ENCODE measurements around the gene SPIN2A. TPM values are rescaled to one million over a fixed set of nuclear protein-coding genes. Genes with fewer than 3 reads are reported as not detected.
"Not testable (repeated sequence)": the region's sequence is repeated elsewhere in the genome, so short reads cannot be mapped to it uniquely, and the experiment has no call there.

SPIN2A gene
- total RNA-seq, result 0.54 and 1.0 TPM in 2 replicates

DNA sequence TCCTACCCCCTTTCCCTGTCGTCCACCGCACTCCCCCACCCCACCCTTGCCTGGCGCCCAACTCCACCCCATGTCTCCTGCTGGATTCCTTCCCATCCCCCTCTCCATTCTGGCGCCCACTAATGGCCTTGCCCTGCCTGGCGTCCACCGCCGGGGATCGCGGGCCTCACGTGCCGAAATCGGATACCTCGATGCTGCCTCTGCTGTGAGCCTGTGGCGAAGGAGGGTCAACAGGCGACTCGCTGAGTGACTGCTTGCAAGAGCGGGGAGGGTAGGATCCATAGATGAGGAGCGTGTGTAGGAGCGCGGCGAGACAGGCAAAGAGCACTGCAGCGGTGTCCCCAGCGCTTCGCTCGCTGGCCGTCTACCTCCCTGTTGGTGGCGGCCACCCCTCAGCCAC lies at the start of gene SPIN2A:
TSS of gene SPIN2A (minus strand) at position 325 of the 400 bp plus-strand sequence. CDS start 800 bp downstream, outside the sequence.
- H3K4me1 Mint-ChIP-seq (ENCODE audit: low read depth); DNase-seq (ENCODE audit: low spot score); H3K27ac Mint-ChIP-seq; H3K27me3 Mint-ChIP-seq (ENCODE audit: insufficient read depth); H3K4me3 Mint-ChIP-seq; intact Hi-C loops (cut with micrococcal nuclease); H3K9me3 Mint-ChIP-seq; H3K36me3 Mint-ChIP-seq (ENCODE audit: low read depth): not testable (repeated sequence)

DNA sequence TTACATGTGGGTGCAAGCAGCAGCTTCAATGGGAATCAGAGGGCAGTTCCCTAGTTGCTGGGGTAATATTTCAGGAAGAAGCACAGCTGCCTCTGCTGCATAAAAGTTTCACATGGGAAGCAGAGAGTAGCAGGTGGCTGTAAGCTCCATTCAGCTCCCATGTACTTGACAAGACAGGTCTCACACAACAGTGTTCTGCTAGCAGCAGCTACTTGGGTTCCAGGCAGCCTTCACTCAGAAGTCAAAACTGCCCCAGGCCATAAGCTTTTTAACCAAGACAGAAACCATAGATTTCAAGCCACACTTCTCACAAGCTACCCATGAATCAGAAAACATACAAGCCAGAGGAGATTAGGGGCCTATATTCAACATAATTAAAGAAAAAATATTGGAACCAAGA lies 41.4 kb upstream of the SPIN2A start:
- Mint-ChIP-seq H3K4me3 (no peak overlapping the region), H3K36me3 (ENCODE audit: low read depth) (no peaks in the 10 kb centered on the region), H3K4me1 (ENCODE audit: low read depth) (no peaks in the 10 kb centered on the region), H3K27me3 (ENCODE audit: insufficient read depth) (peaks cover 1% of the 10 kb centered on the region), H3K27ac (no peak overlapping the region), H3K9me3 (peaks cover 13% of the 10 kb centered on the region)
- intact Hi-C loops (cut with micrococcal nuclease), result no loop called here
- DNase-seq (ENCODE audit: low spot score), result no peak

GRCh38 chrX:57177070-57177469 lies 39.9 kb upstream of the SPIN2A start:
- intact Hi-C loops (cut with micrococcal nuclease), result no loop called here
- H3K4me3 Mint-ChIP-seq, result no peak overlapping the region
- no peaks in the 10 kb centered on the region for H3K36me3 Mint-ChIP-seq (ENCODE audit: low read depth)
- no peak overlapping the region for H3K27ac Mint-ChIP-seq
- H3K27me3 Mint-ChIP-seq (ENCODE audit: insufficient read depth), result peaks cover 1% of the 10 kb centered on the region
- no peaks in the 10 kb centered on the region for H3K4me1 Mint-ChIP-seq (ENCODE audit: low read depth)
- no peak for DNase-seq (ENCODE audit: low spot score)
- peaks cover 13% of the 10 kb centered on the region for H3K9me3 Mint-ChIP-seq

- Mint-ChIP-seq H3K27ac (no peak overlapping the region), H3K9me3 (no peaks in the 10 kb centered on the region), H3K36me3 (ENCODE audit: low read depth) (no peaks in the 10 kb centered on the region), H3K4me1 (ENCODE audit: low read depth) (no peaks in the 10 kb centered on the region), H3K27me3 (ENCODE audit: insufficient read depth) (no peaks in the 10 kb centered on the region), H3K4me3 (no peak overlapping the region)
- no peak for DNase-seq (ENCODE audit: low spot score)
- intact Hi-C loops (cut with micrococcal nuclease), result no loop called here
Observed at GRCh38 chrX:57172544-57172943, 35.3 kb upstream of the SPIN2A start.

- DNase-seq (ENCODE audit: low spot score), result no peak
- no peak overlapping the region for H3K27ac Mint-ChIP-seq
- no peaks in the 10 kb centered on the region for H3K36me3 Mint-ChIP-seq (ENCODE audit: low read depth)
- H3K4me1 Mint-ChIP-seq (ENCODE audit: low read depth), result no peaks in the 10 kb centered on the region
- intact Hi-C loops (cut with micrococcal nuclease), result no loop called here
- no peaks in the 10 kb centered on the region for H3K9me3 Mint-ChIP-seq
- no peaks in the 10 kb centered on the region for H3K27me3 Mint-ChIP-seq (ENCODE audit: insufficient read depth)
- H3K4me3 Mint-ChIP-seq, result no peak overlapping the region
Observed at GRCh38 chrX:57156397-57157049, 19.3 kb upstream of the SPIN2A start.

- intact Hi-C loops (cut with micrococcal nuclease), result no loop called here
- no peak for DNase-seq (ENCODE audit: low spot score)
- Mint-ChIP-seq H3K4me1 (ENCODE audit: low read depth) (no peaks in the 10 kb centered on the region), H3K36me3 (ENCODE audit: low read depth) (peaks cover 2% of the 10 kb centered on the region), H3K9me3 (peaks cover under 1% of the 10 kb centered on the region), H3K27me3 (ENCODE audit: insufficient read depth) (no peaks in the 10 kb centered on the region), H3K27ac (no peak overlapping the region), H3K4me3 (no peak overlapping the region)
Observed at GRCh38 chrX:57155171-57155570, 18.0 kb upstream of the SPIN2A start.

DNA sequence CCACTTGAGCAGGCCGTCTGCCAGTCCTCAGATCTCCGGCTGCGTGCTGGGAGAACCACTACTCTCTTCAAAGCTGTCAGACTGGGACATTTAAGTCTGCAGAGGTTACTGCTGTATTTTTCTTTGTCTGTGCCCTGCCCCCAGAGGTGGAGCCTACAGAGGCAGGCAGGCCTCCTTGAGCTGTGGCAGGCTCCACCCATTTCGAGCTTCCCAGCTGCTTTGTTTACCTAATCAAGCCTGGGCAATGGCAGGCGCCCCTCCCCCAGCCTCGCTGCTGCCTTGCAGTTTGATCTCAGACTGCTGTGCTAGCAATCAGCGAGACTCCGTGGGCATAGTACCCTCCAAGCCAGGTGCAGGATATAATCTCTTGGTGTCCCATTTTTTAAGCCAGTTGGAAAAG lies 15.0 kb upstream of the SPIN2A start:
- H3K4me3 Mint-ChIP-seq; H3K4me1 Mint-ChIP-seq (ENCODE audit: low read depth); H3K27me3 Mint-ChIP-seq (ENCODE audit: insufficient read depth); H3K9me3 Mint-ChIP-seq; H3K36me3 Mint-ChIP-seq (ENCODE audit: low read depth); DNase-seq (ENCODE audit: low spot score); H3K27ac Mint-ChIP-seq; intact Hi-C loops (cut with micrococcal nuclease): not testable (repeated sequence)

DNA sequence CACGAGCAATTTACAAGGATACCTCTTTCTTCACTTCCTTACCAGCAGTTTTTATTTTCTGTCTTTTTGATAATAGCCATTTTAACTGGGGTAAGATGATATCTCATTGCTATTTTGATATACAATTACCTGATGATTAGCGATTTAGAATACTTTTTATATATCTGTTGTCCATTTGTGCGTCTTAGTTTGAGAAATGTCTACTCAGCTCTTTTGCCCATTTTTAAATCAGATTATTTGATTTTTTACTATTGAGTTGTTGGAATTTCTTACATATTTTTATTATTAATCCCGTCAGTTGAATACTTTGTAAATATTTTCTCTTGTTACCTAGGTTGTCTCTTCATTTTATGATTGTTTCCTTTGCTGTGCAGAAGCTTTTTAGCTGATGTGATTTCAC lies 1.5 kb upstream of the SPIN2A start:
- H3K9me3 Mint-ChIP-seq, result no peaks in the 10 kb centered on the region
- no peaks in the 10 kb centered on the region for H3K27me3 Mint-ChIP-seq (ENCODE audit: insufficient read depth)
- H3K27ac Mint-ChIP-seq, result no peak overlapping the region
- H3K4me1 Mint-ChIP-seq (ENCODE audit: low read depth), result peaks cover 8% of the 10 kb centered on the region
- no peaks in the 10 kb centered on the region for H3K36me3 Mint-ChIP-seq (ENCODE audit: low read depth)
- no peak for DNase-seq (ENCODE audit: low spot score)
- intact Hi-C loops (cut with micrococcal nuclease), result no loop called here
- no peak overlapping the region for H3K4me3 Mint-ChIP-seq

DNA sequence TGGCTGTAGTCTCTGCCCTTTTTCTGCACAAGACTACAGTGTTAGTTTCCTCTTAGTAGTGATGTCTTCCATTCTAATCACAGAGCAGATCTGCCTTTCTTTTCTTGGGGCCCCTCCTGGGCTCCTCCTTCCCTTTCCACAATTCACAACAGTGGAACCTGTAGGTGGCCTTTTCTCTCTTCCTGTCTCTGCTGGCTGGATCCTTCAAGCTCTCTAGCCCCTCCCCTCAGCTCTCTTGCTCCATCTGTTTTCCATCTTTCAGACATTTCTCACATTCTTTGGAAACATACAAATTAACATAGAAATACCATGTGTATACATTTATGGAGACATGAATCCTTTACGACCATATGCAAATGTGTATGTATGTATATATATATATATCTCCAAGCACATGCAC lies 304 bp upstream of the SPIN2A start:
- Mint-ChIP-seq H3K27me3 (ENCODE audit: insufficient read depth) (no peaks in the 10 kb centered on the region), H3K4me3 (no peak overlapping the region), H3K9me3 (no peaks in the 10 kb centered on the region), H3K36me3 (ENCODE audit: low read depth) (peaks cover 3% of the 10 kb centered on the region), H3K27ac (no peak overlapping the region), H3K4me1 (ENCODE audit: low read depth) (peaks cover 8% of the 10 kb centered on the region)
- intact Hi-C loops (cut with micrococcal nuclease), result no loop called here
- no peak for DNase-seq (ENCODE audit: low spot score)

DNA sequence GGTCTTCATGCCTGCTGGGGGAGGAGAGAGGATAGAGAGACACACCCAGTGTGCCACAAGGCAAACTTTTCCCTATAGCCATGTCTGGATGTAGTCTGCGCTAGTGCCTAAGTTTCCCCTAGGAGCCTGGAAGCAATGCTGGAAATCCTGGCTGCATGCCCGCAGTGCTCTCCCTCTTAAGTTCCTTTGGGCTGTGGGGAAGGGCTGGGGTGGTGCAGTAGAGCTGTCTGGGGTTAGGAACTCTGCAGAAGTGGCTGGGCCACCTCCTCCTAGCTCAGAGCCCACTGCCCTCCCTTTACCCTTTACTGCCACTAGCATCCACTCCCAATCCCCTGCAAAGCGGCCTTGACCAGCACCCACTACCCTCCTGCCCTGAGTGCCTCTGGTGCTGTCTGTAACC lies 608 bp downstream of the SPIN2A start:
- H3K4me1 Mint-ChIP-seq (ENCODE audit: low read depth); H3K27ac Mint-ChIP-seq; H3K9me3 Mint-ChIP-seq; DNase-seq (ENCODE audit: low spot score); H3K36me3 Mint-ChIP-seq (ENCODE audit: low read depth); H3K4me3 Mint-ChIP-seq; H3K27me3 Mint-ChIP-seq (ENCODE audit: insufficient read depth); intact Hi-C loops (cut with micrococcal nuclease): not testable (repeated sequence)

DNA sequence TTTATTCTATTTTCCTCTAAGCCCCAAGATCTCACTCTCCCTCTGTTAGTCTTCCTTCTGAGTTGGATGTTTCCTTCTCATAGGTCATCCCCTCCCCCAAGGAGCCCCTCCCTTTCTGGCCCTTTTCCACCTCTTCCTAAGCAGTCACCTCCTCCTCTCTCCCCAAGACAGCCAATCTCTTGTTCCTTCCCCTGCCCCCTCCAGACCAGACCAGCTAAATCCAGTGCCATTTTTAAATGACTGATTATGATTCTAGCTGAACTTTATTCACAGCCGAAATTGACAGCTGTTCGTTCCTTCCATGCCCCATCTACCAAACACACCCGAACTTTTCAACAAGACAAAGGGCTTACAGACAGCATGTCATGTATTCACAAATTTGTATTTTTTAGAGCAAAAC lies 1.9 kb downstream of the SPIN2A start:
- no peak for DNase-seq (ENCODE audit: low spot score)
- Mint-ChIP-seq H3K4me3 (no peak overlapping the region), H3K9me3 (no peaks in the 10 kb centered on the region), H3K4me1 (ENCODE audit: low read depth) (no peaks in the 10 kb centered on the region), H3K36me3 (ENCODE audit: low read depth) (peaks cover 3% of the 10 kb centered on the region), H3K27ac (no peak overlapping the region), H3K27me3 (ENCODE audit: insufficient read depth) (no peaks in the 10 kb centered on the region)
- intact Hi-C loops (cut with micrococcal nuclease), result no loop called here

DNA sequence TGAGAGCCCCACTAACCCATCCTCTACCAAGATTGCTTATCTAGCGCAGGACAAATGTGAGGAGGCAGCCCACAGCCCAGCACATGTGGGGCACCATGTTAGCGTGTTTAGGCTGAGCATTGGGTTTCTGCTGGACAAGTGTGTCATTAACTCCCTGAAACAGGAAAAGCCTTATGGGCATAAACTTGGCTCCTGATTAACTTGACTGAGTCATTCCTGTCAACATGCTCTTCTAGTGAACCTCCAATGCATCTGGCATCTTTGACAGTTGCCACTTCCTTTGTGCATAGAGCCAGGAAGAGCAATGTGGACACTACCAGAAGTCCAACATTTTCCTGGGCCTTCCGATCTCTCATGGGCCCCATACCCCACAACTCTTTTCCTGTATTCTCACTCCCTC lies 2.5 kb downstream of the SPIN2A start:
- H3K36me3 Mint-ChIP-seq (ENCODE audit: low read depth), result peaks cover 3% of the 10 kb centered on the region
- H3K27me3 Mint-ChIP-seq (ENCODE audit: insufficient read depth), result no peaks in the 10 kb centered on the region
- no peak overlapping the region for H3K27ac Mint-ChIP-seq
- no peak for DNase-seq (ENCODE audit: low spot score)
- no peak overlapping the region for H3K4me3 Mint-ChIP-seq
- no peaks in the 10 kb centered on the region for H3K9me3 Mint-ChIP-seq
- H3K4me1 Mint-ChIP-seq (ENCODE audit: low read depth), result no peaks in the 10 kb centered on the region
- intact Hi-C loops (cut with micrococcal nuclease), result no loop called here

DNA sequence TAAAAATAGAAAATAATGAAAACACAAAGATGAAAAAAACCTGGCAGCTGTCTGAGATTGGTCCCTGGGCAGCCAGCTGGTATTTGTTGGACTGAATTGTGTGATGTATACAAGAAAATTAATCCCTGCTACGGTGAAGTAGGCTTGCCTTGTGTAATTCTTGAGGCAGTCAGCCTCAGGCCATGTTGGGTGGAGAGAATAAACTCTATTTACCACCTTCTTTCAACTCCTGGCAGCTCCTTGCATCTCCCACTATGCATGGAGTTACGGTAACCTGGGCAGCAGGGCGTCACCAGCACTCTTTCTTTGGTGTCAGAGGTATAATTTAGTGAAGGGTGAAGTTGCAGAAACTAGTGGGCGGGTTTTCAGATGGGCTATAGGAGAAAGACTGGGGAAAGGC lies 3.5 kb downstream of the SPIN2A start:
- H3K36me3 Mint-ChIP-seq (ENCODE audit: low read depth), result peaks cover 3% of the 10 kb centered on the region
- DNase-seq (ENCODE audit: low spot score), result no peak
- no peaks in the 10 kb centered on the region for H3K9me3 Mint-ChIP-seq
- no peak overlapping the region for H3K4me3 Mint-ChIP-seq
- H3K27me3 Mint-ChIP-seq (ENCODE audit: insufficient read depth), result no peaks in the 10 kb centered on the region
- H3K4me1 Mint-ChIP-seq (ENCODE audit: low read depth), result no peaks in the 10 kb centered on the region
- no peak overlapping the region for H3K27ac Mint-ChIP-seq
- intact Hi-C loops (cut with micrococcal nuclease), result no loop called here

DNA sequence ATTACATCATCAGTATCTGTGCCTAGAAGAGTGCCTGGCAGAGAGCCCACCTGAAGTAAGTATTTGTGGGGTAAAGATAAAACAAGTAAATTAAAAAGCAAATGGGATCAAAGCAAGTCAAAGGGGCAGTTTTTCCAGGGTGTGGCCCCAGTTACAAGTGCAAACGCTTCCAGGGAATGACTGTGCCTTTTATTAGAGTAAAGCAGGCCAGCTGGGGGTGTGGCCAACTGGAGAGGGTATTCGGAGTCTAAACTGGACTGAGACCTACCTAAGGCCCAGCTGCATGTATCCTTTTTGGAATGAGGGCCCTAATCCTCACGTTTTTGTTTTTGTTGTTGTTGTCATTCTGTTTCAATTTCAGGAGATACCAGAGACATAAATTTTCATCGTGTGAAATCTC lies 3.9 kb downstream of the SPIN2A start:
- H3K27ac Mint-ChIP-seq; DNase-seq (ENCODE audit: low spot score); H3K27me3 Mint-ChIP-seq (ENCODE audit: insufficient read depth); H3K36me3 Mint-ChIP-seq (ENCODE audit: low read depth); H3K9me3 Mint-ChIP-seq; H3K4me1 Mint-ChIP-seq (ENCODE audit: low read depth); H3K4me3 Mint-ChIP-seq; intact Hi-C loops (cut with micrococcal nuclease): not testable (repeated sequence)

Data from activated T-helper 1 cell treated with anti-CD3 and anti-CD28 coated beads, Interleukin-12 subunit alpha, Interleukin-12 subunit beta, Interleukin-2, Interleukin-4 antibody, amounts not matched to agents 30 ng/mL and 10 ng/mL and 1 ng/mL, durations not matched to agents 14 hours and 24 hours and 36 hours (primary cell).